ENCODE results near the gene RPL15.

Gene RPL15

DNA sequence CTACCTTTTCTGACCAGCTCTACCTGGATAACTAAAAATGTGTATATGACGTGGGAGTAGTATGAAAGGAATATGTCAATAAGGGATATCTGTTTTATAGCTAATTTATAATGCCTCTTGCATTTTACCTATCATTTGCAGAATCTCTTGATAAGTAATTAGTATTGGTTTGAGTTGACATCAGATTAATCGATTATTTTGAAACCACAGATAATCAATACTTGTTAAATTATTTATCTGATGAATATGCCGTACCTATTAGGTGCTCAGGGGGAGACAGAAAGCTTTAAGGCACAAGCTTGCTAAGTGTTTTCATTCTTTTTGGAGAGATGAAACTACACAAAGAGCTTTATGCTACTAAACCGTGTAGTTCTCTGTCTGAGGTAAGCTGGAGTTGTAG, 52.5 kb downstream of the RPL15 start:
- no peak overlapping the region for H3K4me3 ChIP-seq (replicated peaks; ENCODE audit: low read depth, low read length)
- TF ChIP-seq CTCF (IDR thresholded peaks at IDR 0.05; ENCODE audit: low read length, missing control alignments) = no peak
- DNase-seq (ENCODE audit: low read depth) = no peak
